Measurements from ENCODE around the gene DDIT4L. TPM values are rescaled to one million over a fixed set of nuclear protein-coding genes. Genes with fewer than 3 reads are reported as not detected.

The DDIT4L gene
- total and polyA plus RNA-seq, 2 of the 8 experiments (the other 6 are each of a cell fraction or from before 2014, with no cell fraction given): 3.5 to 6.0 TPM

GRCh38 chr4:100187781-100188180 lies 2.5 kb downstream of the DDIT4L start:
- Histone ChIP-seq H3K56ac (replicated peaks; ENCODE audit: insufficient read length, low read depth, low read length) (no peak overlapping the region), H2AK5ac (ENCODE audit: low read depth, low read length) (no peak overlapping the region), H3K23me2 (ENCODE audit: low read depth, low read length) (peaks cover 10% of the 10 kb centered on the region), H3K4ac (replicated peaks; ENCODE audit: insufficient read length, low read depth, low read length) (no peak overlapping the region), H3K79me1 (ENCODE audit: low read depth, low read length) (no peaks in the 10 kb centered on the region), H3K9ac (replicated peaks in 1 of 4; ENCODE audit: extremely low read depth in 1 of 4, low read depth in 3 of 4, low read length in 3 of 4) (no peak overlapping the region), H3K4me3 (ENCODE audit: extremely low read depth in 1 of 4, insufficient read depth in 2 of 4, low read depth in 3 of 4, low read length in 4 of 4) (no peak overlapping the region), H3K4me2 (ENCODE audit: insufficient read depth in 1 of 2, low read depth in 2 of 2, low read length in 2 of 2) (no peak overlapping the region), H2AFZ (ENCODE audit: low read length) (no peak overlapping the region), H4K8ac (ENCODE audit: extremely low read depth, insufficient read depth, low read length) (no peak overlapping the region), H4K20me1 (replicated peaks in 1 of 2; ENCODE audit: control insufficient read depth in 1 of 2, insufficient read depth in 2 of 2, low read length in 2 of 2) (no peaks in the 10 kb centered on the region), H3K23ac (ENCODE audit: insufficient read length) (no peak overlapping the region), H3K36me3 (ENCODE audit: control insufficient read depth in 2 of 4, insufficient read depth in 4 of 4, low read length in 3 of 4) (0 out of 8 replicates have a peak, but pooled peaks cover 0 to 2% (median 0%) of the 10 kb centered on the region in 4 experiments), H3K18ac (ENCODE audit: extremely low read depth, low read length) (no peak overlapping the region), H2BK120ac (replicated peaks; ENCODE audit: low read depth, low read length) (no peak overlapping the region), H2BK15ac (ENCODE audit: low read length) (no peak overlapping the region), H2BK5ac (ENCODE audit: low read depth, low read length) (no peak overlapping the region), H4K5ac (ENCODE audit: insufficient read length, low read depth, low read length) (no peak overlapping the region), H3K79me2 (ENCODE audit: control insufficient read depth in 1 of 2, insufficient read depth in 2 of 2, low read length in 2 of 2) (no peaks in the 10 kb centered on the region), H2BK20ac (ENCODE audit: low read length) (no peak overlapping the region), H4K91ac (replicated peaks; ENCODE audit: insufficient read length, low read length) (no peak overlapping the region), H2BK12ac (ENCODE audit: low read depth, low read length) (no peak overlapping the region), H3K27me3 (replicated peaks in 1 of 4; ENCODE audit: control insufficient read depth in 3 of 4, extremely low read depth in 1 of 4, insufficient read depth in 3 of 4, low read length in 3 of 4) (peaks cover 2 to 24% (median 16%) of the 10 kb centered on the region in 4 experiments), H3K4me1 (replicated peaks in 1 of 4; ENCODE audit: control insufficient read depth in 3 of 4, insufficient read depth in 4 of 4, low read length in 3 of 4) (peaks cover 3 to 8% (median 5%) of the 10 kb centered on the region in 4 experiments; a peak in 6 of 7 replicates), H3K14ac (ENCODE audit: insufficient read length) (no peak overlapping the region), H3K27ac (ENCODE audit: low read depth, low read length) (no peak overlapping the region), H3K9me3 (ENCODE audit: insufficient read depth in 2 of 2, low read depth in 1 of 2, low read length in 1 of 2) (no peaks in the 10 kb centered on the region)
- DNase-seq (ENCODE audit: low read depth in 1 of 2, low spot score in 2 of 2) (no peak), FAIRE-seq (no peak)
- WGBS, 2 experiments (ENCODE audit: extremely low coverage in 1 of 2, insufficient coverage in 1 of 2, insufficient read length in 1 of 2, insufficient replicate concordance in 2 of 2, low coverage in 1 of 2, low lambda C conversion rate in 2 of 2, missing lambda C conversion rate in 1 of 2): 89% methylated on average over 9 of the region's 9 CpGs; no CpG with 5 or more reads in 1 of the 2 experiments
- POLR2A ChIA-PET (ENCODE audit: partially characterized antibody): interaction anchor here (0.6 kb wide), 1 partner anchor 28 kb away, joined by 4 read pairs; no protein-coding TSS in a partner anchor
- CTCF ChIA-PET (ENCODE audit: partially characterized antibody): interaction anchor here (0.9 to 1.1 kb wide), 2 partner anchors 13 to 213 kb away, joined by 3 read pairs; no protein-coding TSS in a partner anchor
- no peak for TF ChIP-seq EGR1 (IDR thresholded peaks at IDR 0.05; ENCODE audit: borderline replicate concordance, low read depth, low read length)
